WTC11 (cell line): ENCODE measurements around the gene JADE1.

Source experiments
- EMX1 ChIP-seq: fragments of 250-450 bp; sonication (Bioruptor Pico); IDR thresholded peaks from 2 replicates; pipeline ENCODE4 v1.8.0; 2021; ENCODE audit warnings: mild to moderate bottlenecking
- FOXK1 ChIP-seq: sonication (generic); formaldehyde crosslinking; IDR thresholded peaks from 2 replicates; pipeline ENCODE4 v1.8.0; 2022; ENCODE audit warnings: mild to moderate bottlenecking, moderate library complexity, missing genetic modification reagents
- GRHL2 ChIP-seq: fragments of 250-450 bp; sonication (Bioruptor Pico); IDR thresholded peaks from 2 replicates; pipeline ENCODE4 v1.8.0; 2022; ENCODE audit warnings: mild to moderate bottlenecking, moderate library complexity; ENCODE audit not compliant: insufficient replicate concordance, severe bottlenecking
- JUN ChIP-seq: sonication (generic); formaldehyde crosslinking; IDR thresholded peaks from 2 replicates; pipeline ENCODE4 v1.8.0; 2023; ENCODE audit warnings: mild to moderate bottlenecking, missing genetic modification reagents
- KAT7 ChIP-seq: sonication (generic); formaldehyde crosslinking; IDR thresholded peaks from 2 replicates; pipeline ENCODE4 v1.8.1; 2023; ENCODE audit warnings: missing genetic modification reagents, mild to moderate bottlenecking, borderline replicate concordance
- NFATC4 ChIP-seq: fragments of 250-450 bp; sonication (Bioruptor Pico); IDR thresholded peaks from 2 replicates; pipeline ENCODE4 v1.9.0; 2021; ENCODE audit warnings: mild to moderate bottlenecking
- NR3C1 ChIP-seq: sonication (generic); formaldehyde crosslinking; conservative IDR thresholded peaks from 2 replicates; pipeline ENCODE4 v1.8.1; 2023; ENCODE audit warnings: low read depth, mild to moderate bottlenecking, missing genetic modification reagents
- ZNF121 ChIP-seq: sonication (generic); formaldehyde crosslinking; IDR thresholded peaks from 2 replicates; pipeline ENCODE4 v1.8.0; 2023; ENCODE audit warnings: missing genetic modification reagents
- ZNF232 ChIP-seq: sonication (generic); formaldehyde crosslinking; IDR thresholded peaks from 2 replicates; pipeline ENCODE4 v1.8.0; 2022; ENCODE audit warnings: mild to moderate bottlenecking, missing genetic modification reagents
- TF ChIP-seq, protein P1 (sequence below): fragments of 200-600 bp; IDR thresholded peaks from 2 replicates; pipeline ENCODE4 v1.8.0; 2022; ENCODE audit warnings: antibody characterized with exemption
- TF ChIP-seq, protein P2 (sequence below): sonication (generic); formaldehyde crosslinking; IDR thresholded peaks from 2 replicates; pipeline ENCODE4 v1.8.0; 2022; ENCODE audit warnings: mild to moderate bottlenecking, missing genetic modification reagents
- TF ChIP-seq, protein P3 (sequence below): sonication (generic); formaldehyde crosslinking; IDR thresholded peaks from 2 replicates; pipeline ENCODE4 v1.8.1; 2023; ENCODE audit warnings: mild to moderate bottlenecking, moderate library complexity, missing genetic modification reagents
- TF ChIP-seq, protein P4 (sequence below): sonication (generic); formaldehyde crosslinking; IDR thresholded peaks from 2 replicates; pipeline ENCODE4 v1.8.1; 2022; ENCODE audit warnings: mild to moderate bottlenecking, missing genetic modification reagents, moderate library complexity, borderline replicate concordance
- TF ChIP-seq, protein P5 (sequence below): sonication (generic); formaldehyde crosslinking; IDR thresholded peaks from 2 replicates; pipeline ENCODE4 v1.8.0; 2022; ENCODE audit warnings: mild to moderate bottlenecking, missing genetic modification reagents

DNA sequence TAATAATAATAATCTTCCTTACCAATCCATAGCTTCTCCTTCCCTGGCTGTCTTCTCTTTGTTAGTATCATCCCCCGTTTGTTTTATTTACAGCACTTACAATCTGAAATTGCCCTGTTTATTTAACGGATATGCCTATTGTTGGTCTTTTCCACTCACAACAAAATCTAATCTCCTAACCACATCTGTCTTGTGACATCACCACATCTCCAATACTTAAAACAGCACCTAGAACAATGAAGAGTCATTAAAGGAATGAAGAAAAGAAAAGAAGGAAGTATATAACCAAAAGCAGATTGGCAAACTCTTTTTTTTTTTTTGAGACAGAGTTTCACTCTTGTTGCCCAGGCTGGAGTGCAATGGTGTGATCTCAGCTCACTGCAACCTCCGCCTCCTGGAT is 38.7 kb upstream of the JADE1 start:
- TF ChIP-seq, protein P1, sequence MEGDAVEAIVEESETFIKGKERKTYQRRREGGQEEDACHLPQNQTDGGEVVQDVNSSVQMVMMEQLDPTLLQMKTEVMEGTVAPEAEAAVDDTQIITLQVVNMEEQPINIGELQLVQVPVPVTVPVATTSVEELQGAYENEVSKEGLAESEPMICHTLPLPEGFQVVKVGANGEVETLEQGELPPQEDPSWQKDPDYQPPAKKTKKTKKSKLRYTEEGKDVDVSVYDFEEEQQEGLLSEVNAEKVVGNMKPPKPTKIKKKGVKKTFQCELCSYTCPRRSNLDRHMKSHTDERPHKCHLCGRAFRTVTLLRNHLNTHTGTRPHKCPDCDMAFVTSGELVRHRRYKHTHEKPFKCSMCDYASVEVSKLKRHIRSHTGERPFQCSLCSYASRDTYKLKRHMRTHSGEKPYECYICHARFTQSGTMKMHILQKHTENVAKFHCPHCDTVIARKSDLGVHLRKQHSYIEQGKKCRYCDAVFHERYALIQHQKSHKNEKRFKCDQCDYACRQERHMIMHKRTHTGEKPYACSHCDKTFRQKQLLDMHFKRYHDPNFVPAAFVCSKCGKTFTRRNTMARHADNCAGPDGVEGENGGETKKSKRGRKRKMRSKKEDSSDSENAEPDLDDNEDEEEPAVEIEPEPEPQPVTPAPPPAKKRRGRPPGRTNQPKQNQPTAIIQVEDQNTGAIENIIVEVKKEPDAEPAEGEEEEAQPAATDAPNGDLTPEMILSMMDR = no peak
- TF ChIP-seq ZNF232 = no peak
- no peak for TF ChIP-seq KAT7 (CRISPR knock-in tag)
- TF ChIP-seq, protein P2, sequence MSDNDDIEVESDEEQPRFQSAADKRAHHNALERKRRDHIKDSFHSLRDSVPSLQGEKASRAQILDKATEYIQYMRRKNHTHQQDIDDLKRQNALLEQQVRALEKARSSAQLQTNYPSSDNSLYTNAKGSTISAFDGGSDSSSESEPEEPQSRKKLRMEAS = no peak
- no peak for TF ChIP-seq FOXK1 (CRISPR knock-in tag)
- TF ChIP-seq GRHL2 (CRISPR knock-in tag) = no peak
- no peak for TF ChIP-seq EMX1 (CRISPR knock-in tag)
- no peak for TF ChIP-seq NR3C1 (CRISPR knock-in tag)
- TF ChIP-seq ZNF121 (CRISPR knock-in tag) = no peak
- no peak for TF ChIP-seq NFATC4 (CRISPR knock-in tag)
- TF ChIP-seq, protein P3, sequence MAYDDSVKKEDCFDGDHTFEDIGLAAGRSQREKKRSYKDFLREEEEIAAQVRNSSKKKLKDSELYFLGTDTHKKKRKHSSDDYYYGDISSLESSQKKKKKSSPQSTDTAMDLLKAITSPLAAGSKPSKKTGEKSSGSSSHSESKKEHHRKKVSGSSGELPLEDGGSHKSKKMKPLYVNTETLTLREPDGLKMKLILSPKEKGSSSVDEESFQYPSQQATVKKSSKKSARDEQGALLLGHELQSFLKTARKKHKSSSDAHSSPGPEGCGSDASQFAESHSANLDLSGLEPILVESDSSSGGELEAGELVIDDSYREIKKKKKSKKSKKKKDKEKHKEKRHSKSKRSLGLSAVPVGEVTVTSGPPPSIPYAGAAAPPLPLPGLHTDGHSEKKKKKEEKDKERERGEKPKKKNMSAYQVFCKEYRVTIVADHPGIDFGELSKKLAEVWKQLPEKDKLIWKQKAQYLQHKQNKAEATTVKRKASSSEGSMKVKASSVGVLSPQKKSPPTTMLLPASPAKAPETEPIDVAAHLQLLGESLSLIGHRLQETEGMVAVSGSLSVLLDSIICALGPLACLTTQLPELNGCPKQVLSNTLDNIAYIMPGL = no peak
- TF ChIP-seq JUN = no peak
- TF ChIP-seq, protein P4, sequence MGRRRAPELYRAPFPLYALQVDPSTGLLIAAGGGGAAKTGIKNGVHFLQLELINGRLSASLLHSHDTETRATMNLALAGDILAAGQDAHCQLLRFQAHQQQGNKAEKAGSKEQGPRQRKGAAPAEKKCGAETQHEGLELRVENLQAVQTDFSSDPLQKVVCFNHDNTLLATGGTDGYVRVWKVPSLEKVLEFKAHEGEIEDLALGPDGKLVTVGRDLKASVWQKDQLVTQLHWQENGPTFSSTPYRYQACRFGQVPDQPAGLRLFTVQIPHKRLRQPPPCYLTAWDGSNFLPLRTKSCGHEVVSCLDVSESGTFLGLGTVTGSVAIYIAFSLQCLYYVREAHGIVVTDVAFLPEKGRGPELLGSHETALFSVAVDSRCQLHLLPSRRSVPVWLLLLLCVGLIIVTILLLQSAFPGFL = no peak
- TF ChIP-seq, protein P5, sequence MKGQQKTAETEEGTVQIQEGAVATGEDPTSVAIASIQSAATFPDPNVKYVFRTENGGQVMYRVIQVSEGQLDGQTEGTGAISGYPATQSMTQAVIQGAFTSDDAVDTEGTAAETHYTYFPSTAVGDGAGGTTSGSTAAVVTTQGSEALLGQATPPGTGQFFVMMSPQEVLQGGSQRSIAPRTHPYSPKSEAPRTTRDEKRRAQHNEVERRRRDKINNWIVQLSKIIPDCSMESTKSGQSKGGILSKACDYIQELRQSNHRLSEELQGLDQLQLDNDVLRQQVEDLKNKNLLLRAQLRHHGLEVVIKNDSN = no peak
